ENCODE results near the gene CCDC201.

DNA sequence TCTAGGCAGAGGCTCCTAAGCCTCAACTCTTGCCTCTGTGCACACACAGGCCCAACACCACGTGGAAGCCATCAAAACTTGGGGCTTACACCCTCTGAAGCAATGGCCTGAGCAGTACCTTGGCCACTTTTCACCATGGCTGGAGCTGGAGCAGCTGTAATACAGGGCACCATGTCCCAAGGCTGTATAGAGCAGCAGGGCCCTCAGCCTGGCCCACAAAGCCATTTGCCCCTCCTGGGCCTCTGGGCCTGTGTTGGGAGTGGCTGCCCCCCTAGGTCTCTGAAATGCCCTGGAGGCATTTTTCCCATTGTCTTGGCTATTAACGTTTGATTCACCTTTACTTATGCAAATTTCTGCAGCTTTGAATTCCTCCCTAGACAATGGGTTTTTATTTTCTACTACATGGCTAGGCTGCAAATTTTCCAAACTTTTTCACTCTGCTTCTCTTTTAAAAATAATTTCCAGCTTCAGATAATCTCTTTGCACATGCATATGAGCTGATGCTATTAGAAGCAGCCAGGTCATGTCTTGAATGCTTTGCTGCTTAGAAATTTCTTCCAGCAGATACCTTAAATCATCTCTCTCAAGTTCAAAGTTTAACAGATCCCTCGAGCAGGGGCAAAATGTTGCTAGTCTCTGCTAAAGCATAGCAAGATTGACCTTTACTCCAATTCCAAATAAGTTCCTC is 5.7 kb upstream of the CCDC201 start:
- TF ChIP-seq POLR2A (IDR thresholded peaks at IDR 0.05; ENCODE audit: low read depth, low read length): no peak
- no peak for TF ChIP-seq CTCF (conservative IDR thresholded peaks at IDR 0.05; ENCODE audit: low read depth, low read length)
- no peak for TF ChIP-seq BHLHE40 (IDR thresholded peaks at IDR 0.05; ENCODE audit: low read depth, low read length)
- TF ChIP-seq RAD21 (IDR thresholded peaks at IDR 0.05; ENCODE audit: low read length): no peak
- no peak for TF ChIP-seq CEBPB (IDR thresholded peaks at IDR 0.05; ENCODE audit: low read depth, low read length)

Measured in IMR-90 (cell line).